ENCODE measurements around the gene SLC30A4.

- TF ChIP-seq CTCF (IDR thresholded peaks at IDR 0.05), result no peak
- no peak for TF ChIP-seq POLR2A (IDR thresholded peaks at IDR 0.05)
Observed at GRCh38 chr15:45454814-45455213, 67.7 kb downstream of the SLC30A4 start.
